ENCODE measurements around the gene OTOS.

Gene OTOS

GRCh38 chr2:240140511-240140910, at the start of gene OTOS:
OTOS (minus strand) TSS chr2:240140658; CDS start chr2:240140326, 332 bp downstream.
- no peak for DNase-seq

DNA sequence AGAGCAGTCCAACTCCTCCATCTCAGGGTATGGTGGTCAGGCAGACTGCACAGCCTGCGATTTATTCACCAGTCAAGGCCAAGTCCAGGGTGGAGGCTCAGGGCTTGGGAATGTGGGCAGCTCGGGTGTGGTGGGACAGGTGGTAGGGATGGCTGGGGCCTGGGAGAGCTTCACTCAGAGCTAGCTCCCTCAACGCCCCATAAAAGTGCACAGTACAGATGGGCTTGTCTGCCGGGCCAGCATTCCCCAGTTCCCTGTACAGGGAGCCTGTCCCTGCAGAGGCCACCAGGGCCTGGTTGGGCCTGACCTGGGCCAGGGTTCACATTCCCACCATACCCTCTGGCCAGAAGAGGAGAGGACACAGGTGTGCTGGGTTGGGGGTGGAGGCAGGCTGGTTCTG, 49.2 kb upstream of the OTOS start:
- DNase-seq, result no peak

DNA sequence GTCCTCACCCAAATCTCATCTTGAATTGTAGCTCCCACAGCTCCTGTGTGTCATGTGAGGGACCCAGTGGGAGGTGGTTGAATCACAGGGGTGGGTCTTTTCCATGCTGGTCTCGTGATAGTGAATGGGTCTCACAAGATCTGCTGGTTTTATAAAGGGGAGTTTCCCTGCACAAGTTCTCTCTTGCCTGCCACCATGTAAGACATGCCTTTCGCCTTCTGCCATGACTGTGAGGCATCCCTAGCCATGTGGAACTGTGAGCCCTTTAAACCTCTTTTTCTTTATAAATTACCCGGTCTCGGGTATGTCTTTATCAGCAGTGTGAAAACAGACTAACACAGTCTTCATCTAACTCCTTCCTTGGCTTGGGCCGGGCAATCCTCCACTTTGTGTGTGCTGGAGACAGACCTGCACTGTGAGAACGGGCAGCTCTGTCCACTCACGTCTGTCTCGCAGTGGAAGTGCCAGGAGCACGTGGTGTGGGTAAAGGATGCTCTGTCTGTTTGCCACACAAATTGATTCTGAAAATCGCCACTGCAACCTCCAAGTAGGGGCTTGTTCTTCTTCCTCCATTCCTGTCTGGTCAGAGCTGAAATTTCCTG, 47.6 kb upstream of the OTOS start:
- no peak for DNase-seq

DNA sequence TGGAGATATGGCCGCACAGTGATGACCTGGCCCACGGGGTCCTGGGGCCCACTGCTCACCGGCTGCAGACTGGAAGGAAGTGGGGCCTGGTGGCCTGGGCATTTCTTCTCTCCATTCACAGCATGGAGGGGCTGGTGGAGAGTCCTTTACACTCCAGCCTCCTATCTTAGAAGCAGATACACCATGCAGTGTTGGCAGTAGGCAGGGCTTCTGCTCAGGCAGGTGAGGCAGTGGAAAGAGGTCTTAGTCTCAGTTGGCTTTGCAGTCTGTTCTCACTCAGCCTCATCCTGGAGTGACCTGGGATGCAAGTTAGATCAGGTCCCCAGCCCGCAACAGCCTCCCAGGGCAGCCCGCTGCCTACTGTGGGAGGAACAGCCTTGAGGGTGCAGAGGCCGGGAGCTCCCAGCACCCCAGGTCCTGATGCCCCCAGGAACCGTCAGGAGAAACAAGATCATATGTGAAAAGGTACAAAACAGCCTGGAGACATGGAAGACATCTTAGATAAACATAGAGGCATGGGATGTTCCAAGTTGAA, 45.8 kb upstream of the OTOS start:
- no peak for DNase-seq

DNA sequence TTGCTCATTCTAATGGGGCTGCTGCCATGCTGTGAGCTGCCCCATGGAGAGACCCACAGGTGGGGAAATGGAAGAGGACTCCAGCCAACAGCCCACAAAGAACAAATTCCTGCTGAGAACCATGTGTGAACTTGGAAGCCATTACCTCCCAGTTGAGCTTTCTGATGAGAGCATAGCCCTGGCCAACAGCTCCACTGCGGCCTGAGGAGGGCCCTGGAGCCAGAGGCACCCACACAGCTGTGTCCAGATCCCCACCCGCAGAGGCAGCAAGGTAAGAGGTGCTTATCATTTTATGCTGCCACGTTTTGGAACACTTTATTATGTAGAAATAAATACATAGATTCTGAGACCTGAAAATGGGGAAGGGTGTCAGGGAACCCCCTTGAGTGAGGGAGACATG, 44.2 kb upstream of the OTOS start:
- DNase-seq, result no peak

DNA sequence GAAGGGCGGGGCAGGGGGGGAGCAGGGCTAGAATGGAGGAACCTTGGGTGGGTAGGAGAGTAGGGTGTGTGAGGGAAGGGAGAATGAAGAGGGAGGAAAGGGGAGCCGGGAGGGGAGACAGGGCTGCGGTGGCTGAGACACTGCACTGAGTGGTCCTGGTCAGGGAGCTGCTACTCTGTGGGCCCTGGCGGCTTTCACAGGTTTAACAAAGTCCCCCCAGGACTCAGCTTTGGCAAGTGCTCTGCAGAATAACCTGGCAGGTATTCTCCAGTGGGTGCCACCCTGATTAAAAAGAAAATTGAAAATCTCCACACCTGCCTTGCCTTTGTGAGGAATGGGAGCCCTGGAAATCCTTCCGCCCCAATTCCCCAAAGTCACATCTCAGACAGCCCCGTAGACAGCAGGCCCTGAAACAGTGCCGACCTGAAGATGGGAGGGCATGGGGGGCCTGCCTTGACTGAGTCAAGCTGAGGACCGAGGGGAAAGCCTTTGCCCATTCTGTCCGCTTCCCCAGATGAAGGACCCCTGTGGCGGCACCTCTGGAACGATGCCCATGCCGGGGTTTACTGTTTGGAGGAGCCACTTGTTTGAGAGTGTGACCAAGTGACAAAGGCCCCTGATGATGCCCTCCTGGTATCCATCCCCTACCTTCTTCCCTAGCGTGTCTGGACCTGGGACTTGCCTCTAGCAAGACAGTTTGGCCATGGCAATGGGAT, 43.6 kb upstream of the OTOS start:
- DNase-seq, result no peak

- DNase-seq, result no peak
Observed at GRCh38 chr2:240183006-240183874, 42.8 kb upstream of the OTOS start.

GRCh38 chr2:240182476-240182875, 42.0 kb upstream of the OTOS start:
- DNase-seq, result no peak

- no peak for DNase-seq
Observed at GRCh38 chr2:240182001-240182400, 41.5 kb upstream of the OTOS start.

- DNase-seq, result no peak
Observed at GRCh38 chr2:240179941-240180666, 39.6 kb upstream of the OTOS start.

GRCh38 chr2:240179186-240179815, 38.8 kb upstream of the OTOS start:
- DNase-seq, result no peak

GRCh38 chr2:240178564-240178963, 38.1 kb upstream of the OTOS start:
- no peak for DNase-seq

DNA sequence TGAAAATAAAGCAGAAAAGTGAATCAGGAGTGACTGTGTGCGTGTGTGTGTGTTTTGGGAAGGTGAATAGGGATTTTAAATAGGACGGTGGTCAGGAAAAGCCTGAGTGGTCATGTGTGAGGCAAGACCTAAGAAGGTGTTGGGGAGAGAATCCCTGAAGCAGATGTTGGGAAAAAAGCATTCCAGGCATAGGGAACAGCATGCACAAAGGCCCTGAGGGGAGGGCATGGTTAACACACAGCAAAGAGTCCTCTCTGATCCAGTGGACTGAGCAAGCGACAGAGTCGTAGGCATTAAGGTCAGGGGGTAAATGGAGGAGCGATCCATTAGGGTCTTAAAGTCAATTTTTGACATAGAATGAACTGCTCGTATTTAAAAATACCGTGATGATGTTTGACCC, 34.0 kb upstream of the OTOS start:
- no peak for DNase-seq

GRCh38 chr2:240172071-240172895, 31.8 kb upstream of the OTOS start:
- DNase-seq, result no peak

GRCh38 chr2:240170883-240171282, 30.4 kb upstream of the OTOS start:
- DNase-seq, result no peak

- no peak for DNase-seq
Observed at GRCh38 chr2:240170354-240170735, 29.9 kb upstream of the OTOS start.

- no peak for DNase-seq
Observed at GRCh38 chr2:240169486-240170353, 29.3 kb upstream of the OTOS start.

DNA sequence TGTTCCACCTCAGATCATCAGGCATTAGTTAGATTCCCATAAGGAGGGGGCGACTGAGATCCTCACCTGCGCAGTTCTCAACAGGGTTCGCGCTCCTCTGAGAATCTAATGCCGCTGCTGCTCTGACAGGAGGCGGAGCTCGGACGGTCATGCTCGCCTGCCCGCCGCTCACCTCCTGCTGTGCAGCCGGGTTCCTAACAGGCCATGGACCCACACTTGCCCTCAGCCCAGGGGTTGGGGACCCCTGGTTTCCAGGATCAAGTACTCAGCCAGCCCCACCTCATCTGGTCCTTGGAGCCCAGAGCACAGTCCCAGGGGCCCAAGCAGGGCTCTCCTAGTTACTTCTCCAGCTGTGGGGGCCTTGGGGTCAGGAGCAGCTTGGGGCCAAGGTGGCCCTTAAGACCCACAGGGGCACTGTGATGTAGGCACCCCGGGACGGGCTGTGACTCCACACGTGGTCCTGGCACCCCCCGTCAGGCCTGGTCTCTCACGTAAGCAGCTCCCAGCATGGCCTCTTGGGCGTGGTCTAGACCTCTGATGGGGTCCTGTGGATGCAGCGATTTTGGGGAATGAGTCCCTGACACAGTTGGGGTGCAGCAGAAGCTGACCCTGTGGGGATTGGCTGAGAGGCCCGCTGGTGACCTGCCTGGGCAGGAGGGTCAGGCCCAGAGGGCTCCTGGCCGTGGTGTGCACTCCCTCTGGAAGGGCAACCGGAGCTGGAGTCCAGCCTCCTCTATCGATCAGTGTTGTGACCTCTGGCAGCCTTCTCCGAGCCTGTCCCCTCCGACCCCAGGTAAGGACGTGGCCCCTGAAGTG, 28.3 kb upstream of the OTOS start:
- DNase-seq, result no peak

DNA sequence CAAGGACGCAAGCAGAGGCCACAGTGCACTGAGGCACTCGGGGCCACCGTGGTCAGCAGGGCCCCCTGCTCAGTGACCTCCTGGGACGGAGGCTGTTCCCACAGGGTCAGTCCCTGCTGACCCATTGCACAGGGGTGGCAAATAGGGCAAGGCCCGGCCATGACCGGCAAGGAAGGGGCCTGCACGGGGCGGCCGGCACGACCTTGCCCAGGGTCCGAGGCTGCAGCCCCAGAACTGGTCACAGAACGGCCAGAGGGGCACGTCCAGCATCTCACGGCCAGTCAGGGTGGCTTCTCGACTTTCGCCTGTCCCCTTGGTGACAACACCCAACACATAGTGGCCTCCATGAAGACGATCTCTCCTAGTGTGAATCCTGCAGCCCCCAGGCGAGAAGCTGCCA, 27.6 kb upstream of the OTOS start:
- DNase-seq, result no peak

- no peak for DNase-seq
Observed at GRCh38 chr2:240167588-240167880, 27.1 kb upstream of the OTOS start.

Data from activated gamma-delta T cell treated with Interleukin-2 at 50 U/mL for 16 hours (primary cell).